Kidney epithelial cell (primary cell): ENCODE results near the gene NGEF. TPM values are rescaled to one million over a fixed set of nuclear protein-coding genes. Genes with fewer than 3 reads are reported as not detected.

Experiments used
- DNase-seq: peaks from one replicate; pipeline ENCODE4 v3.0.0-alpha.2; 2010; ENCODE audit warnings: low read depth
- H3K27me3 ChIP-seq: 2 replicates; pipeline ENCODE4 v1.6.0; 2011; ENCODE audit warnings: low read length; ENCODE audit not compliant: control insufficient read depth, insufficient read depth
- H3K36me3 ChIP-seq: 2 replicates; pipeline ENCODE4 v1.5.1; 2011; ENCODE audit warnings: low read length; ENCODE audit not compliant: control insufficient read depth, insufficient read depth
- H3K4me3 ChIP-seq: 2 replicates; pipeline ENCODE4 v1.5.1; 2011; ENCODE audit warnings: low read depth, mild to moderate bottlenecking, control low read depth, low read length
- CTCF ChIP-seq: IDR thresholded peaks from 2 replicates; pipeline ENCODE4 v1.5.1; 2011; ENCODE audit warnings: mild to moderate bottlenecking, moderate library complexity, low read length, control low read depth, inconsistent platforms; ENCODE audit not compliant: insufficient read depth, poor library complexity, severe bottlenecking
- total RNA-seq: library from RNA; depleted of rRNA; stranded (reverse); fragments of >200 nt; gene quantifications from 2 replicates; pipeline ENCODE4 v1.2.3, GENCODE V29; 2015

NGEF gene
- total RNA-seq, 1 donor from 2014 or later, result 2.5 TPM

- Histone ChIP-seq H3K4me3 (no peak overlapping the region), H3K27me3 (no peaks in the 10 kb centered on the region), H3K36me3 (no peaks in the 10 kb centered on the region)
- no peak for TF ChIP-seq CTCF
- DNase-seq, result no peak
Measured at GRCh38 chr2:233011702-233012131, 1.3 kb downstream of the NGEF start.

GRCh38 chr2:233011268-233011650 is 1.8 kb downstream of the NGEF start:
- no peak for DNase-seq
- Histone ChIP-seq H3K36me3 (no peaks in the 10 kb centered on the region), H3K27me3 (no peaks in the 10 kb centered on the region), H3K4me3 (no peak overlapping the region)
- TF ChIP-seq CTCF, result no peak

GRCh38 chr2:233010569-233011267 is 2.3 kb downstream of the NGEF start:
- no peak for DNase-seq
- Histone ChIP-seq H3K27me3 (no peaks in the 10 kb centered on the region), H3K4me3 (no peak overlapping the region), H3K36me3 (no peaks in the 10 kb centered on the region)
- TF ChIP-seq CTCF, result no peak

GRCh38 chr2:233009661-233010060 is 3.4 kb downstream of the NGEF start:
- DNase-seq, result no peak
- TF ChIP-seq CTCF, result no peak
- Histone ChIP-seq H3K27me3 (peaks cover 7% of the 10 kb centered on the region), H3K36me3 (no peaks in the 10 kb centered on the region), H3K4me3 (no peak overlapping the region)

GRCh38 chr2:233007739-233008138 is 5.3 kb downstream of the NGEF start:
- no peak for TF ChIP-seq CTCF
- no peak overlapping the region for H3K4me3 ChIP-seq
- H3K36me3 ChIP-seq, result no peaks in the 10 kb centered on the region
- H3K27me3 ChIP-seq, result peaks cover 17% of the 10 kb centered on the region
- DNase-seq, result no peak

- no peaks in the 10 kb centered on the region for H3K36me3 ChIP-seq
- TF ChIP-seq CTCF, result no peak
- no peak overlapping the region for H3K4me3 ChIP-seq
- DNase-seq, result no peak
- peaks cover 17% of the 10 kb centered on the region for H3K27me3 ChIP-seq
Measured at GRCh38 chr2:233007270-233007669, 5.8 kb downstream of the NGEF start.
